Left lobe of liver (tissue), 2 donors: ENCODE measurements around the gene NLGN4Y. TPM values are rescaled to one million over a fixed set of nuclear protein-coding genes. Genes with fewer than 3 reads are reported as not detected.

Experiments
- ATAC-seq: fragments of 200-7000 bp; cut with Tn5 transposase; one replicate; pipeline ENCODE4 v1.9.1; 2020; ENCODE audit warnings: mild to moderate bottlenecking, moderate library complexity
- DNase-seq: peaks from one replicate; pipeline ENCODE4 v3.0.0-alpha.2; 2020; ENCODE audit warnings: low spot score
- total RNA-seq: library from RNA; stranded (reverse); gene quantifications from one replicate; pipeline ENCODE4 v1.2.1, GENCODE V29; 2021
- donor health status: DM: no; HTN: no; CAD: no; lungs with moderate emphysema.
- donor health status: DM: no; HTN: yes; CAD: no.

The NLGN4Y gene
- total RNA-seq, 1 donor from 2014 or later, result 4.5 TPM

DNA sequence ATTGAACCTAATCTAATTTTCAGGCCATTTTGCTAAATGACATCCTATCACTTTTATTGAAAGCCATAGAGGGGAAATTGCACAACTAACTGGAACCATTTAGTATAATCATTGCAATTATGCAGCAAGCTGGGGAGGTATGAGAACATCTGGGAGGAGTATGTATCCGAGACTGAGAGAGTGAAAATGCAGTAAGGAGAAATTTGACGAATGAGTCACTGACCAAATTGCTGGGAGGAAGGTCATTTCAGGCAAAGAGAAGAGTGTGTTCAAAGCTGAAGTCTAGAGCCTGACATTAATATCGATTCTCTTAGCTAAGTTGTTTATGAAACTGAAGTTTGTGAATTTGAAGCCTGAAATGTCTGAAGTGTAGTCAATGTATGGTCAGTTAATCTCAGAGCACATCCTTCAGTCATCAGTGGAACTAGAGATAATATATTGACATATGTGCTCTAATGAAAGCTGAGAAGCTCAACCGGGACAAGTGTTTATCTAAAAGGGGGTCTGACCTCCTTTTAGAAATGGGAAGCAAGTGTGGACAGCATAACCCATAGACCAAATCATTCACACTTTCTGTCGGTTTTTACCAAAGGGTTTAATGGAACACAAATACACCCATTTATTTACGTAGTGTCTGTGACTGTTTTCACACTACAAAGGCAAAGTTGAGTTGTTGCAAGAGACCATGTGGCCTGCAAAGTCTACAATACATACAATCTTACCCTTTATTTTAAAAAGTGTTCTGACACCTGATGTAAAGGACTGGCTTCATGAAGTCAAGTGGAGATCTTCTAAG, 120.0 kb downstream of the NLGN4Y start:
- ATAC-seq, result no peak
- no peak for DNase-seq

DNA sequence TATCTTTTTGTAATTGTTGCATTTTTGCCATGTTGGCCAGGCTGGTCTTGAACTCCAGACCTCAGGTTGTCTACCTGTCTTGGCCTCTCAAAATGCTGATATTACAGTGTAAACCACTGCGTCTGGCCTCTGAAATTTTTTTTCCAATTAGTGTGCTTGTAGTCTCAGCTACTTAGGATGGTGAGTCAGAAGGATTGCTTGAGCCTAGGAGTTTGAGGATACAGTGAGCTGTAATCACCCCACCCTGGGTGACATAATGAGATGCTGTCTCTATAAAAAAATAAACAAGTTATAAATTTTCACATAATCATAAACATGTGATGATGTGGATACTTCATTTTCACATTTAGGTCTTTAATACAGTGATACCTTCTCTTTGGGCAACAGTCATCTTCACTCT, 154.9 kb downstream of the NLGN4Y start:
- ATAC-seq (no peak), DNase-seq (no peak)

DNA sequence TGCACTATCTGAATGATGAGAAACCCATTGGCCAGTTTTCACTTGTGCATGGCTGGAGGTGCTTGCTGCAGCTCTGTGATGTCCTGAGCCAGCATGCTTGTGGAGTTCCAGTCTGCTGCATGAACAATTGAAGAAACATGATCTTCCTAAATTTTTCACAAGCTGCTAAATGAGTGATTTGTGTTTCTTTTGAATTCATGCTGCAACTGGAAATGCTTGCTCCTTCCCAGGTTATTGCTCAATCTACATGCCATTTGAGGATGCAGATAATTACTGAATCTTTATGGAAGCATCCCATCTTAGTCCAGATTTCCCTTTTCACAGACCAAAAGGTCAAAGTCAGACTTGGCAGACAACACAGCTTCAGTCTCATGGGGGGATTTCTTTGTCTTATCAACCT, 170.2 kb downstream of the NLGN4Y start:
- ATAC-seq (no peak), DNase-seq (no peak)

DNA sequence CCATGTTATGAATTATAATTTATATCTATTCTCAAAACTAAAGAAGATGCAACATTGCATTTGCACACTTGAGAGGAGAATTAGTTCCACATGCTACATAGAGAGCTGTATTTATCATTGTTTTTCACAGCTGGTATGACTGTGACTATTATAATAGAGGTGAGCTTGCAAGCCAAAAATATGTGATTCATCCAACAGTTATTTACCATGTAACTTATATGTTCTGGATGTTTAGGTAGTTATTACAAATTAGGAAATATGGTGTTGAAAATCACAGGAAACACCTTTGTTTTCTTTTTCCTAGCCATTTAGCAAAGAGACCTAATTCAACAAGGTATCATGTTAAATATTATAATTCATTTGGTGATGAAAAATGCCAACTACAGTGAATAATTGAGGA, 183.8 kb downstream of the NLGN4Y start:
- ATAC-seq (no peak), DNase-seq (no peak)

DNA sequence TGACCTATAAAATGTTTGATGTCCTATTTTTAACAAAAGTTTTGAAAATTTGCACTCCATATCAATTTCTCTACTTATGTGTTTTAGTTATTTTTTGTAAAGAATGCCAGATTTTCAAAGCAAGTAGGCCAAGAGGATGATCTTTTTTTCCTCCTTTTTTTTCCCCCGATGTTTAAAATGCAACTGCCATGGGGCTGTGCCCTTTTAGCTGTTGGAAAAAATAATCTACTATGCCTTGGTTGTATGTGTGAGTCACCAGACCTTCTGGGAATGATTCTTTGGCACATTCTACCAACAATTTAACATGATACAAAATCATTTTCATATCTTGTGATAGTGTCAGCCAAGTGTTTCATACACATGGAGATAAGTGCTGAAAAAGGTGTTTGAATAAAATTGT, 217.3 kb downstream of the NLGN4Y start:
- ATAC-seq (no peak), DNase-seq (no peak)

DNA sequence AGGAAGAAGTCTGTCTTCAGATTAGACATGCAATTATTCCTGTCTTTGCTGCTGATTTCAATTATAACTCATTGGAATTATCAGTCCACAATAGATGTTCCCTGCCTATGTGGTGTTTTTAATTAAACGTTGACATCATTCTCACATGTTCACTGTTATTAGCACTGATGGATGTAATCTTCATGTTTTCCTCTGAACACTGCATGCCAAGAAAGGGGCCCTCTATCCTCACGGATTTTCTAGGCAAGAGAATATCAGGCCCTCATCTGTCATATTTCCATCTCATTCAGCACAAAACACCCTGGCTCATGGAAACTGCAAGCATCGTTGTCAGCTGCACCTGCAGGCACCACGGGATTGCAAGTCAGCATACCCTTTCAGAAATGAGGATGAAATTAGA, 224.0 kb downstream of the NLGN4Y start:
- DNase-seq, result no peak
- ATAC-seq, result no peak

DNA sequence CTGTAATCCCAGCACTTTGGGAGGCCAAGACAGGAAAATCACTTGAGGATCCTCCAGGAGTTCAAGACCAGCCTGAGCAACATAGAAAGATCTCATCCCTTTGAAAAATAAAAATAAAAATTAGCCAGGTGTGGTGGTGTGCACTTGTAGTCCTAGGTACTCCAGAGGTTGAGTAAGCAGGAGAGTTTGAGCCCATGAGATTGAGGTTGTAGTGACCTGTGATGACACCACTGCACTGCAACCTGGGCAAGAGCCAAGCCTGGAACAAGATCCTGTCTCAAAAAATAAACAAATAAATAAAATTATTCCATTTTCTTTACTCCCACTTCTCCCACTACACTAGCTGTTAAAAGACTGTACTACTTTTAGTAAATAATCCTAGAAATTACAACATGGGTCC, 231.2 kb downstream of the NLGN4Y start:
- DNase-seq (no peak), ATAC-seq (peak; percentile 62)

DNA sequence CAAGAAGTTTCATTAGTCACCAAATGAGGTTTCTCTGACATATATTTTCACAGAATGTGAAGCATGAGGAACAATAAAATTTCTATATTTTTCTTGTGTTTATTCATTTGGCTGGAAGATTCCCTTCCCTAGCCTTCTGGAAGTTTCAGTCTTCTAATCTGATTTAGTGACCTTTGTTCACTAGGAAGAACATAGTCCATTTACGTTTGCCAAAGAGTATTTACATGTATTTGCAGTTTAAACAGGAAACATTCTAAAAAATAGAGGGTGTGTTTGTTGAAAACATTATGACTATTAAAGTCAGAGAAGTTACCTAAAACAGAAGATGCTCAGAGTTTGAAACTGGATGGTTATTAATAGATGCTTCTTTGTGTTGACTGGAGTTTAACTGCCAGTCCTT, 238.6 kb downstream of the NLGN4Y start:
- DNase-seq (no peak), ATAC-seq (peak; percentile 59)

DNA sequence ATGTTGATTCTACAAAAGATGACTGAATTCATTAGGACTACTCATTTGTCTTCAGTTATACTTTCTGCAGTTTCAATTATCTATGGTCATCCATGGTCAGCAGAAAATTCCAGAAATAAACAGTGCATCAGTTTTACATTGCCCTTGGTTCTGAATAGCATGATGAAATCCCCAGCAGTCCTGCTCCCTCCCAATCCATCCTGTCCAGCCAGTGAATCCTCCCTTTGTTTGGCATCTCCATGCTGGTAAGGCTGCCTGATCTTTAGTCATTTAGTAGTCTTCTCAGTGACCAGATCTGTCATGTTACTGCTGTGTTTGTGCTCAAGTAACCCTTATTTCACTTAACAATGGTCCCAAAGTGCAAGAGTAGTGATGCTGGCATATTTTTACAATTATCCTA, 239.3 kb downstream of the NLGN4Y start:
- ATAC-seq, result no peak
- DNase-seq, result no peak

DNA sequence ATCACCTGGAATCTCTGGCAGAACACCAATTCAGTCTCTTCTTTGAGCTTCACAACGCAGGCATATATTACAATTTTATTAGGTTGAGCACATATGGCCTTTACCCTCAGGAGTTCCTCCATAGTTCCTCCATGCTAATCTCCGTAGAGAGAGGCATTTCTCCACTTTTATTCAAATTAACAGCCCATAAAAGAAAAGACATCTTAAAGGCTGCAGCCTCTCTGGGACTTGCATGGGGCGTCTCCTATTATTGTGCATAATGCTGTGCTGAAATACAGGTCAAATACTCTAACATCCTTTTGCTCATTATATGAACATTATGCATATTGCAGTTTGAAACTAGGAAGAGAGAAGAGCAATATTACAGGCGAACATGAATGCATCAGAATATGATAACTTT, 253.9 kb downstream of the NLGN4Y start:
- DNase-seq (no peak), ATAC-seq (no peak)

DNA sequence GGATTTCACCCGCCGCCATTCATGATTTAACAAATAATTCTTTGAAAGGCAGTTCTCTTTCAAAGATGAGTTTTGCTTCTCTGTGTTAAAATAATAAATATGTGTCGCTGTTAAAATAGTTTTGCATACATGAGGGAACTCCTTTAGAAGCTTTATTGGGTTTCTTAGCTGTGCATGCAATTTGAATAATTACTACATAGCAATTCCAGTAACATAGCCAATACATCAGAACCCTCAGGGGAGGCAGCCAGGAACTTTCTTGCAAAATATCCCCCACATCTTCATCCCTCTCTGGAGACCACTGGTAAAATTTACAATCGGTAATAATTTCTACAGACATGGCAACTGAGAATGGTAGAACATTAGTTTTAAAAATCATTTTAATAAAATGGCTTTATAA, 268.8 kb downstream of the NLGN4Y start:
- DNase-seq (no peak), ATAC-seq (no peak)

DNA sequence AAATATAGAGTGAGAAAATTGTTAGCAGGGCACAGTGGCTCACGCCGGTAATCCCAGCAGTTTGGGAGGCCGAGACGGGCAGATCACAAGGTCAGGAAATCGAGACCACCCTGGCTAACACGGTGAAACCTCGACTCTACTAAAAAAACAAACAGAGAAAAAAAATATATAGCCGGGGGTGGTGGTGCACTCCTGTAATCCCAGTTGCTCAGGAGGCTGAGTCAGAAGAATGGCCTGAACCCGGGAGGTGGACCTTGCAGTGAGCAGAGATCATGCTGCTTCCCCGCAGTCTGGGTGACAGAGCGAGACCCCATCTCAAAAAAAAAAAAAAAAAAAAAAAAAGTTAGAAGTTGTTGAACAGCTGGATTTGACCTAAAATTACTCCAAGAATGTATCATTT, 269.3 kb downstream of the NLGN4Y start:
- no peak for ATAC-seq
- DNase-seq, result no peak

DNA sequence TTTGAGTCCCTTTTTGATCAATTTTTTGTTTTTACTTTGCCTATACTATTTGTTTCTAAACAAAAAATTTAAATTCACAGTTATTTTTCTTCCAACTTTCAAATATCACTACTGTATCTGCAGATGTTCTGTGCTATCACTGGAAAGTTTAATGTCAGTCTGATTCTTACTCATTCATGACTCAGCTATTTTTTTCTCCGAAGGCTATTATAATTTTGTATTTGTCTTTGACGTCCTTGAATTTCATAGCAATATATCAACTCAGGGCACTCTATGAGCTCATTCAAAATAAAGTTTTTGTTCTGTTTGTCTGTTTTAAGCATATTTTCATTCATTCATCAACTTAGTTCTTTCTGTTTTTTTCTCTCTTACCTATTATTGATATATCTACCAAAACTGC, 273.7 kb downstream of the NLGN4Y start:
- ATAC-seq (no peak), DNase-seq (no peak)

DNA sequence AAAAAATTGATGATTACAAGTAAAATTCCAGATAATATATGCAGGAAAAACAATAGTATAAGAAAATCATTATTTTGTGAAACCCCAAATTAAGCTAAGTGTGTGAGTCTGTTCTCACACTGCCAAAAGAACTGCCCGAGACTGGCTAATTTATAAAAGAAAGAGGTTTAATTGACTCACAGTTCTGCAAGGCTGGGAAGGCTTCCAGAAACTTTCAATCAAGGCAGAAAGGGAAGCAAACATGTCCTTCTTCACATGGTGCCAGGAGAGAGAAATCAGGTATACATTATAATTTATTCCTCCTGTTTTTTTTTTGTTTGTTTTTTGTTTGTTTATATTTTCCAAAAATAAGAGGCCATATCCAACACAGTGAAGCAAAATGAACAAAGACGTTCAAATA, 276.8 kb downstream of the NLGN4Y start:
- ATAC-seq (no peak), DNase-seq (no peak)

DNA sequence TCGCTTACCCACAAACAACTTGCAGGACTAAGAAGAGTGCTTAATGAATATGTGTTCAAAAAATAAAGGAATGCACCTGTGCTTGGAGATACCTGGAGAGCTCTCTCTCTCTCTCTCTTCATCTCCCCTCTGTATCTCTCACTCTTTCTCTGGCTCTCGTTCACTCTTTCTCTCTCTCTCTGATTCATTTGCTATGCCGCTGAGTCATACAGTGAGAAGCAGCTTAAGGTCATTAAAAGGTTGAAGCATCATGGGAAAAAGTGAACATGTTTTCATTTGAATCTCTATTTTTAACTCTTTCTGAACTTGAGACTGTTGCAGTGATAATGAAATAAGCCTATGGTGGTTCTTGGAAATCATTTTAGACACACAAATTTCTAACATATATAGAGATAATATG, 277.8 kb downstream of the NLGN4Y start:
- DNase-seq, result no peak
- ATAC-seq, result no peak

DNA sequence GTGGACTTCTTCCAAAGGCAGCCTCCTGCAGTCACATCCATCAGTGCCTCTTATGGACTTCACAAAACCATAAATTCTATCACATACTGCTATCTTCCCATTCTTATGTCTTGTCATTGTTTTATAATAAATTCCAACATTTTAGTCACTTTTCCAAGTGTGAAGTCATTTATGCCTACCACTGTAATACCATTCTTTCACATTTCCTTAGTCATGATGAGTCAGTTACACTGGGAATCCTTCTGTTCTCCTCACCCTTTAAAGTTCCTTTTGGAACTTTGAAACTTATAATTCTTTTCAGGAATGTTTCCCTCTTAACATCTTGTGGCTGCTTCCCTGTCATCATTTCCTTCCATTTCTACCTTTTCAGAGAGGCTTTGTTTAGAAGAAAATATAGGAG, 279.7 kb downstream of the NLGN4Y start:
- no peak for DNase-seq
- no peak for ATAC-seq

DNA sequence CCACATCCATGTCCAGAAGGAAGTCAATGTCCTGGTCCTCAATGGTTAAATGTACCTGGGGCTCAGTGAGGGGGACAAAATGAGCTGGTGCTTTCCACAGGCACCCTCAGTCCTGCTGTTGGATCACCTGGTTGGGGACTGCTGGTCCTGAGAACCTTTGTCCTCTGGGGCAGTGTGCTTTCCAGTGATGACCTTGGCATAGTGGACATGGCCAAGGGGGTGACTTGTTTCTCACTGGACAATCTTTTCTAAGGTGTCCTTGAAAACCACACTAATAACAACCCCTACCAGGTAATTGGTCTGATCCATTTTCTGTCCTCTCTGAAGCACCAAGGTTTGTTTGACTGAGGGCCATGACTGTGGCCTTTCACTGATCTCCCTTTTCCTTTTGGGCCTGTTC, 294.1 kb downstream of the NLGN4Y start:
- no peak for ATAC-seq
- DNase-seq, result no peak

DNA sequence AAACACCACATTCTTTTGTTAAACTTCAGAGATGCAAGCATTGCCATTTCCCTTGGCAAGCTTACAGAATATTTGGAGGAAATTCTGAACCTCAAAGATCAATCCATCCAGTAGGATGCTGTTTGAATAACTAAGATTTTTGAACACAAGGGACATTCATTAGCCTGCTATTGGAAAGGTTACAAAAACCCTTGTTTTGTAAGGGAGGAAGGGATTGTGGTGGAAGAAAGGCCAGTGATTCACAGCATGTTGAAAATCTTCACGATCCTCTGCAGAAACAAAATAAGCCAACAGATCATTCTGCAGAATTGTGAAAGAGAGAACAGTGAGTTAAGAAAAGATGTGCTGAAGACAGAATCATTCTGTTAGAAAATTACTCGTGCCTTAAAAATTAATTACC, 297.9 kb downstream of the NLGN4Y start:
- DNase-seq, result no peak

DNA sequence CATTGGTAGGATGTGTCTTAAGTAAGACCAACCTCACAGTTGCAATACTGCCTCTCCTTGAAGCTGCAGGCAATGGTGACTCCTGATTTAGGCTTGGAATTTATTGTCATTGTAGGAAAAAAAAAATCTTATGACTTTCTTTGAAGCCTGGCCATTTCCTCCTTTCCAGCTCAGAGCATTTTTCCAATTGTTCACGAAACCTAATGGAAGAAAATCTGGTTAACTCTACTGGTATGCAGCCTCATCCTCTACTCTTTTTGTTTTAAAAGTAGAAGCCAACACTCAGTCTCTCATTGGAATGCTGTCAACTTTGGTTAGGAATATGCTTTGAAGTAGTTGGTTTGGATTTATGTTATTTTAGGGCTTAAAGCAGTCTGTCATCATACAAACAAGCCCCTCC, 298.6 kb downstream of the NLGN4Y start:
- no peak for DNase-seq
- ATAC-seq, result no peak

More for the DNA sequence above, 297.9 kb downstream of the NLGN4Y start:
- no peak for ATAC-seq

DNA sequence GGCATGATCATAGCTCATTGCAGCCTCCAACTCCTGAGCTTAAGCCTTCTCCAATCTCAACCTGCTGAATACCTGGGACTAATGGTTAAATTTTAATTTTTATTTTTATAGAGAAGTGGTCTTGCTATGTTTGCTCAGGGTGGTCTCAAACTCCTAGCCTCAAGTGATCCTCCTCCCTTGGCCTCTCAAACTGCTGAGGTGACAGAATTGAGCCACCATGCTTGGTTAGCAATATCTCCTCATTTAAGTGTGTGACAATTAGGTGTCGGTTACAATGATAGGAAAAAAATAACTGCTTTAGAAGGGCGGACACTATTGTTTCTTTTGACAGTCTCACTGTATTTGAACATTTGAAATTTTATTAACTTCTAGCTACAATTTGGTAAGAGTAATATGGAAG, 300.3 kb downstream of the NLGN4Y start:
- no peak for ATAC-seq
- no peak for DNase-seq

DNA sequence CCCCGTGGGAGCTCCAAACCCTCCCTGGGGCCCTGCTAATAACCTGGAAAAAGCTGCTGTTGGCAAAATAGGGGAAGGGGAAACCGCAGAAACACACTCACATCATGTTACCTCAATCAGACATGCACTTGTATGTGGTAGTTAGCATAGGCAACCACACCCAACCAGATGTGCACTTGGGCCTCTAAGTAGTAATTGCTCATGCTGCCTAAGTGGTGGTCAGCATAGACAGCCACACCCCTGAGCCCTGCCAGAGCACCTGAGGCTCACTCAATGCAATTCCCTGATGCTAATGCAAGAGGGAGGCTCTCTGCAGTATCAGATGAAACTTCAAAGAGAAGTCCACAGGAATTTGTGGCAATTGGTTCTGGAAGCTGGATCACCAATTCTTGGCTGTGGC, 301.4 kb downstream of the NLGN4Y start:
- no peak for ATAC-seq
- no peak for DNase-seq

DNA sequence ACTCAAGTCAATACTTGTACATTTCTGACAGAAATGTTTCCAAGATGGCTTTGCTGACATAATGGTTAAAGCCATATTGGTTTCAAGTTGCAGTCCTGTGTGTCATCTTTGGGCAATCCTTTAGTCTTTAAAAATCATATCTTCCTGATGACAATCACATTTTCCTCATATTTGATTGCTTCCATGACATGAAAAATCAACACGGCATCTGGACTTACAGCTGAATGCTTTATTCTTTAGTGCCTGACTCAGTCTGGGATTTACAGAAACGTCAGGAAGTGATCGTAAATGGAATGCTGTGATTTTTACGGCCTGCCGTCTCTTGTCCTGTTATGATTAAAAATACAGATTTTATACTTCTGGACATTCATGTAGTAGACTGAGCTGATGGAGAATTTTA, 304.2 kb downstream of the NLGN4Y start:
- no peak for ATAC-seq
- DNase-seq, result no peak

DNA sequence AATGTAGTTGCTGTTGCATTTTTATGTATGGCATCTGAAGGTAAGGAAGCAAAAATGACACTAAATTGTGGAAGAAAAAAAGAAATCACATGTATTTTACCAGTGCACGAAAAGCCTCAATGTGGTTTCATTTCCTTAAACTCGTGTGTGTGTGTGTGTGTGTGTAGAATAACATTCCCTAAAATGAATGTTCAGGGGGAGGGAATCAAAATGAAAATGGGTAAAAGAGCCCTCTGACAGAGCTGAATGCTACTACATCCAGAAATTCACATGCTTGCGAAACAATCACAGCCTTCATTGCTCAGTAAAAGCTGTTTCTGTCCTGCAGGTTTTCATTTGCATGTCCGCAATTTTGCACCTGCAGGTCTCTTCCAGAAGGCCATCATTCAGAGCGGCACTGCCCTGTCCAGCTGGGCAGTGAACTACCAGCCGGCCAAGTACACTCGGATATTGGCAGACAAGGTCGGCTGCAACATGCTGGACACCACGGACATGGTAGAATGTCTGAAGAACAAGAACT, 305.1 kb downstream of the NLGN4Y start:
- DNase-seq, result no peak
- no peak for ATAC-seq
